ENCODE data around the gene GNG7.

DNA sequence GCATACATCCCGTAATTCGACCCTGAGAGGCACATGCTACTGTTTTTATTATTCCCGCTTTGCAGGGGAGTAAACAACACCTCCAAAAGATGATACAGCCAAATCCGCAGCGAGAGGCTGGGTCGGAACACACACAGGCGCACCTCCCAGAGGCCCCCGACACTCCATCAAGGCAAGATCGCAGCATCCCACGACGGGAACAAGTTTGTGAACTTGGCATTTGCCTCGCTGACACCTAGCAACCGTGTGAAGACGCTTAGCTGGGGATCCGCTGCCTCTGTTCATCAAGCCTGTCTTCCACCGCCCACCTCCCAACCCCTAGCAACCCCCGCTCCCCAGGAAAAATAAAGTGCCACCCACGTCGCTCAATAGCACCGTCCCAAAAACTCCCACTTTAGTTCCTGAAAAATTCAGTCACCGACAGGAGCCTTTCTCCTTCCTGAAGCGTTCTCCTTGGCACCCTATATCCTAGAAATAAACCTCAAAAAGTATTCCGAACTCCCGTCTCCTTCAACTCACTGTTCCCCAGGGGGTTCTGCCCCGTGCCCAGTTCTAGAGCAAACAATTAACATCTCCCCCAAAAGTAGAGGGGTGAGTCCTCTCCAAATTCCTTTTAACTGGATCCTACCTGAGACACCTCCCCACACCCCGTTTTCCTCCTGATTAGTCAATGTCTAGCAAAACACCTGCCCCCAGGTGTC lies 1.7 kb downstream of the GNG7 start:
- no peak for TF ChIP-seq CTCF (conservative IDR thresholded peaks at IDR 0.05 in 1 of 2, IDR thresholded peaks at IDR 0.05 in 1 of 2; ENCODE audit: extremely low read depth in 1 of 2, insufficient read depth in 1 of 2, low read depth in 1 of 2, low read length in 2 of 2)
- peak; percentile 62 for TF ChIP-seq EZH2 (IDR thresholded peaks at IDR 0.05; ENCODE audit: borderline replicate concordance, low read length)

Data from mammary epithelial cell (primary cell).